HG03045 (cell line): ENCODE data around the gene ZNF573.

ENCODE experiments used
- ATAC-seq: cut with Tn5 transposase; IDR thresholded peaks from one replicate; pipeline ENCODE4 v1.9.1; 2021; ENCODE audit warnings: mild to moderate bottlenecking, moderate library complexity; ENCODE audit not compliant: unreplicated experiment

The ZNF573 gene

DNA sequence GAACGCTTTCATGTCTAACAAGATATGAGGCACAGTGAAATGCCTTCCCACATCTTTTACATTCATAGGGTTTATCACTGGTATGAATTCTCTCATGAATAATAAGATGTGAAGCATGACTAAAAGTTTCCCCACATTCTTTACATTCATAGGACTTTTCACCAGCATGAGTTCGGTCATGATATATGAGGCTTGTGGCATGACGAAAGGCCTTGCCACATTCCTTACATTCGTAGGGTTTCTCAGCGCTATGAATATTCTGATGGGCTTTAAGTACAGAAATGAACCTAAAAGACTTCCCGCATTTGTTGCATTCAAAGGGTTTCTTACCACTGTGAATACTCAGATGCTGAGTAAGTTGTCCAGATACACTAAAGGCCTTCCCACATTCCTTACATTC is 81.2 kb downstream of the ZNF573 start:
- ATAC-seq = no peak

DNA sequence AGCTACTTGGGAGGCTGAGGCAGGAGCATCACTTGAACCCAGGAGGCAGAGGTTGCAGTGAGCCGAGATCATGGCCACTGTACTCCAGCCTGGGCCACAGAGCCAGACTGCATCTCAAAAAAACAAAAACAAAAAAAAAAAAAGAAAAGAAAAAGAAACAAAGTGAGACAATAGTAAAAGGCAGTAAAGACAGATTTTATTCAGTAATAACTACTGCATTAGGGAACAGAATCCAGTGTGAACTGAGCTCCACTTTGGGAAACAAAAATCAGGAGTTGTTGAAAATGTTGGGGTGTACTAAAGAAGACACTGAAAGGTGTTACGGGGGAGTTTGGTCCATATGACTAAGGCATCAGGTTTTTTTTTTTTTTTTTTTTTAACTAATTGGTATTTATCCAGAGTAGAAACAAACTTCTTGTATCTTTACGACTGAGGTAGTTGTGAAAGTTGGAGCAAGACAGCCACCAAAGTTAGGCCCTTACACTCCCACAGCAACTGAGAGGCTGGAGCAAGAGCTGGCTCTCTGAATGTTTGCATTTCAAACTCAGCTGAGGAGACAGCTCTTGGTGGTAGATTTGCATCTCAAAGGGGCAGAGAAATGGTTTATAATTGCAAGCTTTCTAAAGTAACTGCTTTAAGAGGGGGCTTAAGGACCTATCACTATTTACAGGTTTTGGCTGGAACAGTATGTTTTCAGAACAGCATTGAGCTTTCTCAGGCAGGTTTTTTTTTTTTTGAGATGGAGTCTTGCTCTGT is 84.1 kb downstream of the ZNF573 start:
- no peak for ATAC-seq

DNA sequence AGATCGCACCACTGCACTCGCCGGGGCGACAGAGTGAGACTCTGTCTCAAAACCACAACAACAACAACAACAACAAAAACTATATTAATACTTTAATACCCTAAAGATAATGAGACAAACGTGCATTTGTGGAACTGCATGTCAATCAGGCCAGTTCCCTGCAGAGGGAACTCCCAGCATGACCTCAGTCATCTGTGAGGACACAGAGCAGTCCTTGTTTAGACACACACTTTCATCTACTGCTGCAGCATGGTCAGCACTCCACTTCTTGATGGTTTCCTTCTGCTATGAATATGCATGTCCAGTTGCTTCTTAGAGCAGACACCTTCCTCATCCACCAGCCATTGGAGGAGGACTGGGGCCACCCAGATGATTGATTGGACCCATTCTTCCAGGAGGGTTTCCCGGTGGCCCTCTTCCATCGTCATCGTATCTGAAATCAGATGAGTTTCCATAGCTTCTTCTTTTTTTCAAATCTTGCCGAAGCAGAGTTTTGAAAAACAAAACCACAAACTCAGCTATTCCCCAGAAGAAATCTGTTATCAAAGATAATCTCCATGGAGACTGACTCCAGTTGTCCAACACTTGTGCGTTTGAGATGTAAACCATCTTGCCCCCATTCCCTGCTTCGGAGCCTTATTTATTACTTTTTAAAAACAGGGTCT is 86.3 kb downstream of the ZNF573 start:
- no peak for ATAC-seq

DNA sequence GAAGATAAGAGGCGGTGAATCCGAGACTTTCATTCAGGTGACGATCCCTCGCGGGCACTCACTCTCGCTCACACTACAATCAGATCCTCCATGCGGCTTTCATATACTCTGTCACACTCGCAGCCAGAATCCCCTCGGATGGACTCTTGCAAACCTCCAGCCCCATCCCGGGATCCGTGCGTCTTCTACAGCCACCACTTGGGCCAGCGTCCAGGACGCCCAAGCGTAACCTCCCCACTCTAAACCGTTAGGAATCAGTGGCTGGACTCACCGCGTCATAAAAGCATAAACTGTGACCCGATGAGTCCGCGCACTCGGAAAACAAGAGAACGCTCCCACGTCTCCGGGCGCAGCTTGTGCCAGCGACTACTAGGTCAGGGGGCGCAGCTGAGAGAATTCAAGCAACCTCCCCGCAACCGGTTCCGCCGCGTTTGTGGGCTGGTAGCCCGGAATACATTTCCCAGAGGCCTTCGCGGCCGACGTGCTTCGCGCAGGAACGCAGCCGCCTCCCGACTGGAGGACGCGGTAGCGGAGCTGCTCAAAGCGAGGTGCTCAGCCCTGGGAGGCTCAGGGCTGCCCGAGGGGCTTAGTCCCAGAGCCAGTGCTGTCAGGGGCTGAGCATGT is 87.4 kb downstream of the ZNF573 start:
- ATAC-seq = no peak
